ENCODE results near the gene ZNF248.
"Not testable (repeated sequence)": the region's sequence is repeated elsewhere in the genome, so short reads cannot be mapped to it uniquely, and the experiment has no call there.

ZNF248 gene

DNA sequence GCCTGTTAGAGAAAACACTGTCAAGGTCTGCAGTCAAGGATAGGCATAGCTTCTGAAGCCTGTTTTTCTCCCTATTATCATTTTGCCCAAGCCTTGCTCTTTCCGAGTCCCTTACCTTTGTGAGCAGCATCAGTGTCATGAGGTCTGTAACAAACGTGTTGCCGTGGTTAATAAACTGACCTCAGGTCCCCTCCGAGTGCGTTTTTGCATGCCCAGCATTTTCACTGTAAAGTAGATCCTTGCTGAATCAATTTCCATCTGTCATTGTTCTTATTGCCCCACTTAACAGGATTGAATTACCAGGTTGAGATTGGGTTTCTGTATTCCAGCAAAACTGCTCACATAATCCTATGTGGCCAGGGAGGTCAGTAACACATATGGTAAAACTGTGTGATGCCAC lies 110.3 kb downstream of the ZNF248 start:
- DNase-seq (ENCODE audit: low read depth in 1 of 2, low spot score in 1 of 2), result no peak

DNA sequence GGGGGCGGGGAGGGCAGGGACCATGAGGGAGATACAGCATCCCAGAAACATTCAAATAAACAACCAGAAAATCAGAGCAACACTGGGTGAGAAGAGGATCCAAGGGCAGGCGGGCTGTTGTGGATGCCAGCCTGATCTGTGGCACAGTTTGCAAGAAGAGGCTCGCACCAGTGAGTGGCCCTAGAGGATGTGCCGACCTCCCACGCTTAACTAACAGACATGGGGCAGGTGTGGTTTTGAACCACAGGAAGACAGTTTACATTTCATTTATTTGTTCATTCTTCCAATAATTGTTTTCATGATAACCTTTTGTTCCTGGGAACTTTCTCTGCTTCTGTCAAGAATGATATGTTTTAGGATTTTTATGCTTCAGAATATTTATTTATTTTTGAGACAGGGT lies 115.6 kb downstream of the ZNF248 start:
- DNase-seq (ENCODE audit: low read depth in 1 of 2, low spot score in 1 of 2), result no peak

DNA sequence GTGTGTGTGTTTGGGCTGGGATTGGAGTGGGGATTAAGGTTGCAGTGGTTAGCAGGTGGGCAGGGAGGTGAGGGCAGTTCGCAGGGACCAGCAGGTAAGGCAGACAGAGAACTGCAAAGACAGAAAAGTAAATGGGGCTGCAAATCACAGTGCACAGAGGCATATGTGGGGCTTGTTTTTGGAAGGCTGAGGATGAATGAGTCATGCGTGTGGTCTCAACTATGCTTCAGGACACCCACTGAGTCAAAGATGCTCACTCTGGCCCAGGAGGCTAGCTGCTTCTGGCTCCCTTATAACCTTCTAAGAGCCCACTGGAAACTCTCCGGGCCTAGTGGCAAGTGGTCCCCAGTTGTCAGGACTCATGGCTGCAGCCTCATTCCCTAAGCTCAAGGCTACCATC lies 118.2 kb downstream of the ZNF248 start:
- DNase-seq (ENCODE audit: low read depth in 1 of 2, low spot score in 1 of 2), result no peak

DNA sequence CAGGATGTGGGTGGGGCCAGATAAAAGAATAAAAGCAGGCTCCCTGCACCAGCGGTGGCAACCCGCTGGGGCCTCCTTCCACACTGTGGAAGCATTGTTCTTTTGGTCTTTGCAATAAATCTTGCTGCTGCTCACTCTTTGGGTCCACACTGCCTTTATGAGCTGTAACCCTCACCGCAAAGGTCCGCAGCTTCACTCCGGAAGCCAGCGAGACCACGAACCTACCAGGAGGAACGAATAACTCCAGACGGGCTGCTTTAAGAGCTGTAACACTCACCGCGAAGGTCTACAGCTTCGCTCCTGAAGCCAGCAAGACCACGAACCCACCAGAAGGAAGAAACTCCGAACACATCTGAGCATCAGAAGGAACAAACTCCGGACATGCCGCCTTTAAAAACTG lies 119.2 kb downstream of the ZNF248 start:
- not testable (repeated sequence) for DNase-seq (ENCODE audit: low read depth in 1 of 2, low spot score in 1 of 2)

DNA sequence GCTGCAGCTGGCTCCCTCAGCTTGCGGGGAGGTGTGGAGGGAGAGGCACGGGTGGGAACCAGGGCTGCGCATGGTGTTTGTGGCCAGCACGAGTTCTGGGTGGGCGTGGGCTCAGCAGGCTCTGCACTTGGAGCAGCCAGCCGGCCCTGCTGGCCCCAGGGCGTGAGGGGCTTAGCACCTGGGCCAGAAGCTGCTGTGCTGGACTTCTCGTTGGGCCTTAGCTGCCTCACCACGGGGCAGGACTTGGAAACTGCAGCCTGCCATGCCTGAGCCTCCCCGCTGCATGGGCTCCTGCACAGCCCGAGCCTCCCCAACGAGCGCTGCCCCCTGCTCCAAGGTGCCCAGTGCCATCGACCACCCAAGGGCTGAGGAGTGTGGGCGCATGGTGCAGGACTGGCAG lies 120.1 kb downstream of the ZNF248 start:
- no peak for DNase-seq (ENCODE audit: low read depth in 1 of 2, low spot score in 1 of 2)

DNA sequence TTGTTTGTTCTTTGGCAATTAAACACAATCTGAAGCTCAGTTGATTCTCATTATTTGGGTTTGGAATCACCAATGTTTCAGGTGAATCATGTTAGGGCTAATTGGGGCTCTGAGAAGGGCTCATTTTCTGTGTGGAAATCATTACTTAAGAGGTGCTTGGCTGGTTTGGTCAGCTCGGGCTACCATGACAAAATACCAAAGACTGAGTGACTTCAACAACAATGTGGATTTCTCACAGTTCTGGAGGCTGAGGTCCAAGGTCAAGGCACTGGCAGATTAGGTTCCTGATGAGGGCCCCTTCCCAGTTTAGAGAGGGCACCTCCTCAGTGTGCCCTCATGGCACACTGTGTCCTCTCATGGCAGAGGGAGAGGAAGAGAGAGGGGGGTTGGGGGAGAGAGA lies 121.3 kb downstream of the ZNF248 start:
- no peak for DNase-seq (ENCODE audit: low read depth in 1 of 2, low spot score in 1 of 2)

DNA sequence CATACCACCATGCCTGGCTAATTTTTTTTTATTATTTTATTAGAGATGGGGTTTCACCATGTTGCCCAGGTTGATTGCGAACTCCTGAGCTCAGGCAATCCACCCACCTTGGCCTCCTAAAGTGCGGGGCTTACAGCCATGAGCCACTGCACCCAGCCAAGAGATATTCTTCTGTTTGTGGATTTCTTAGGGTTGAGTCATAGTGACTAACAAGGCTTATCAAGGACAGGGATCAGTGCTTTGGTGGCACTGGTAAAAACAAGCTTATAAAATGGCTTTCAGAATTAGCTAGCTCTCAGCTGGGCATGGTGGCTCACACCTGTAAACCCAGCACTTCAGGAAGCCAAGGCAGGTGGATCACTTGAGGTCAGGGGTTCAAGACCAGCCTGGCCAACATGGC lies 122.4 kb downstream of the ZNF248 start:
- DNase-seq (ENCODE audit: low read depth in 1 of 2, low spot score in 1 of 2), result no peak

Measured in activated CD4-positive, alpha-beta T cell treated with anti-CD3 and anti-CD28 coated beads, Interleukin-2, amount 50 U/mL, for 24 hours (primary cell).